Lung (tissue), 12 donors: ENCODE results near the gene AGAP1. TPM values are rescaled to one million over a fixed set of nuclear protein-coding genes. Genes with fewer than 3 reads are reported as not detected.

ENCODE experiments used
- ATAC-seq: fragments of 200-7000 bp; cut with Tn5 transposase; one replicate; pipeline ENCODE4 v1.9.1; 2020; ENCODE audit warnings: moderate number of reproducible peaks; ENCODE audit not compliant: insufficient read depth, low FRiP score
- DNase-seq, 3 donors: peaks; one replicate each; pipeline ENCODE4 v3.0.0-alpha.2; 2013 to 2017
- H3K27ac ChIP-seq, 2 donors: one replicate each; pipeline ENCODE4 v1.5.1; 2013; ENCODE audit warnings: mild to moderate bottlenecking in 2 of 2, moderate library complexity in 2 of 2, control low read depth in 1 of 2, inconsistent platforms in 1 of 2, low read depth in 1 of 2, low read length in 1 of 2
- H3K27me3 ChIP-seq, 3 donors: one replicate each; pipeline ENCODE4 v1.5.1; 2013; ENCODE audit warnings: low read length in 2 of 3; ENCODE audit not compliant: control insufficient read depth in 3 of 3, insufficient read depth in 3 of 3
- H3K36me3 ChIP-seq, 4 donors: one replicate each; pipeline ENCODE4 v1.5.1; 2013; ENCODE audit warnings: low read length in 4 of 4, mild to moderate bottlenecking in 1 of 4, moderate library complexity in 1 of 4; ENCODE audit not compliant: control insufficient read depth in 4 of 4, insufficient read depth in 4 of 4
- H3K4me1 ChIP-seq, 5 donors: one replicate each; pipeline ENCODE4 v1.5.1; 2013; ENCODE audit warnings: low read length in 5 of 5, mild to moderate bottlenecking in 2 of 5, moderate library complexity in 1 of 5; ENCODE audit not compliant: control insufficient read depth in 5 of 5, insufficient read depth in 5 of 5
- H3K4me3 ChIP-seq: one replicate; pipeline ENCODE4 v1.5.1; 2013; ENCODE audit warnings: mild to moderate bottlenecking, control low read depth, moderate library complexity
- H3K9ac ChIP-seq, 2 donors: one replicate each; pipeline ENCODE4 v1.5.1; 2013; ENCODE audit warnings: low read length in 2 of 2, control low read depth in 1 of 2; ENCODE audit not compliant: insufficient read depth in 1 of 2
- H3K9me3 ChIP-seq, 4 donors: one replicate each; pipeline ENCODE4 v1.5.1; 2013; ENCODE audit warnings: low read length in 3 of 4, mild to moderate bottlenecking in 1 of 4, moderate library complexity in 1 of 4; ENCODE audit not compliant: control insufficient read depth in 4 of 4, insufficient read depth in 3 of 4
- WGBS, 2 donors: extraction: QIAGEN DNeasy Blood & Tissue Kit; methylation state at CpG; one replicate each; pipeline ENCODE4 v1.1.7; 2013; 5-methylcytosine and 5-hydroxymethylcytosine counted together
- polyA plus RNA-seq, 2 donors: library from polyadenylated mRNA; stranded (reverse); fragments of 200-250 nt; gene quantifications; one replicate each; pipeline ENCODE4 v1.2.1, GENCODE V29; 2013
- total RNA-seq, 2 donors: library from RNA; depleted of rRNA in 1 of 2; stranded (reverse); fragments of >200 nt in 1 of 2; gene quantifications; one replicate each; pipeline ENCODE4 v1.2.1, GENCODE V29; 2014 to 2021
- TF ChIP-seq, protein P1 (sequence below): IDR thresholded peaks from 2 replicates; pipeline ENCODE4 v1.5.1; 2012; ENCODE audit warnings: mild to moderate bottlenecking; ENCODE audit errors: control extremely low read depth, extremely low read depth
- donor health status: control.
- donor health status: control.
- donor health status: Bipolar disorder and iron deficiency.
- donor health status: healthy.
- donor health status: DM: yes; HTN: yes; CAD: no.

AGAP1 gene
- total and polyA plus RNA-seq, 4 donors, result 6.6 to 39.4 (median 20.2) TPM

DNA sequence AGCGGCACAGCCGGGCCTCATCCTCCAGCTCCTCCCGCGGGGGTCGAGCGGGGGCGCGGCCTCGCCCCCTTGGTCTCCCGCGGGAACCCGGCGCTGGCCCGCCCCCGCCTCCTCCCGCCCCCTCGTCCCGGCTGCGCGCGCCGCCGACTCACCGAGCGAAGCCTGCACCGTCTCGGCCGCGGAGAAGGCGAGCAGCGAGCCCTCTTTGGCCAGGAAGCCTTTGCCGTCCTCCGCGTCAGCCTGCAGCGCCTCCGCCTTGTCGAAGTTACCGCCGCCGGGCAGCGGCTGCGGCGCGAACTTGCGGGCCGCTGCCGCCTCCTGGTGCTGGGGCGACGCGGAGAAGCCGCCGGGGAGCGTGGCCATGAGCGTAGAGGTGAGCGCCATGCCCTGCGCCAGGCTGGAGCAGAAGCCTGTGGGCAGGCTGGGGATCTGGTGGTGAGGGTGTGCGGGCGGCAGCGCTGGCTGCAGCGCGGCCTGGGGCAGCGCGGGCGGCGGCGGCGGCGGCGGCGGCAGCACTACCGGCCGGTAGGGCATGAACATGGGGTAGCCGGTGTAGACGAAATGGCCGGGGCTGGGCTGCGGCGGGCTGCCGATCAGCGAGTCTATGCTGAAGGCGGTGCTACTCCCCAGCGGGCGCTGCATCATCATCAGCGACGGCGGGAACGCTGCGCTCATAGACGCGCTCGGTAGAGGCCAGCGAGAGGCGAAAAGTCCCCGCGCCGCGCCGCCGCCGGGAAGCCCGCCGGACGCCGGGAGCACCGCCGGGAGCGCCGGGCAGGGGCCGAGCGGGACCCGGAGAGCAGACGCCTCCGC, 673.7 kb downstream of the AGAP1 start:
- no peaks in the 10 kb centered on the region for H3K36me3 ChIP-seq
- H3K4me1 ChIP-seq, result peaks cover 0 to 24% (median 22%) of the 10 kb centered on the region in 5 donors
- H3K27ac ChIP-seq, result no peak overlapping the region
- H3K9me3 ChIP-seq, result no peaks in the 10 kb centered on the region
- no peak overlapping the region for H3K9ac ChIP-seq
- peaks cover 33 to 77% (median 75%) of the 10 kb centered on the region in 3 donors for H3K27me3 ChIP-seq
- ATAC-seq (no peak), DNase-seq (peak in 2 of 3 donors; percentile 55 to 57)
- peak overlapping the region; percentile 1 for H3K4me3 ChIP-seq
- TF ChIP-seq, protein P1, sequence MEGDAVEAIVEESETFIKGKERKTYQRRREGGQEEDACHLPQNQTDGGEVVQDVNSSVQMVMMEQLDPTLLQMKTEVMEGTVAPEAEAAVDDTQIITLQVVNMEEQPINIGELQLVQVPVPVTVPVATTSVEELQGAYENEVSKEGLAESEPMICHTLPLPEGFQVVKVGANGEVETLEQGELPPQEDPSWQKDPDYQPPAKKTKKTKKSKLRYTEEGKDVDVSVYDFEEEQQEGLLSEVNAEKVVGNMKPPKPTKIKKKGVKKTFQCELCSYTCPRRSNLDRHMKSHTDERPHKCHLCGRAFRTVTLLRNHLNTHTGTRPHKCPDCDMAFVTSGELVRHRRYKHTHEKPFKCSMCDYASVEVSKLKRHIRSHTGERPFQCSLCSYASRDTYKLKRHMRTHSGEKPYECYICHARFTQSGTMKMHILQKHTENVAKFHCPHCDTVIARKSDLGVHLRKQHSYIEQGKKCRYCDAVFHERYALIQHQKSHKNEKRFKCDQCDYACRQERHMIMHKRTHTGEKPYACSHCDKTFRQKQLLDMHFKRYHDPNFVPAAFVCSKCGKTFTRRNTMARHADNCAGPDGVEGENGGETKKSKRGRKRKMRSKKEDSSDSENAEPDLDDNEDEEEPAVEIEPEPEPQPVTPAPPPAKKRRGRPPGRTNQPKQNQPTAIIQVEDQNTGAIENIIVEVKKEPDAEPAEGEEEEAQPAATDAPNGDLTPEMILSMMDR, result no peak
- WGBS, 2 donors, result 2 to 3% methylated on average over 77 to 112 of the region's 112 CpGs

DNA sequence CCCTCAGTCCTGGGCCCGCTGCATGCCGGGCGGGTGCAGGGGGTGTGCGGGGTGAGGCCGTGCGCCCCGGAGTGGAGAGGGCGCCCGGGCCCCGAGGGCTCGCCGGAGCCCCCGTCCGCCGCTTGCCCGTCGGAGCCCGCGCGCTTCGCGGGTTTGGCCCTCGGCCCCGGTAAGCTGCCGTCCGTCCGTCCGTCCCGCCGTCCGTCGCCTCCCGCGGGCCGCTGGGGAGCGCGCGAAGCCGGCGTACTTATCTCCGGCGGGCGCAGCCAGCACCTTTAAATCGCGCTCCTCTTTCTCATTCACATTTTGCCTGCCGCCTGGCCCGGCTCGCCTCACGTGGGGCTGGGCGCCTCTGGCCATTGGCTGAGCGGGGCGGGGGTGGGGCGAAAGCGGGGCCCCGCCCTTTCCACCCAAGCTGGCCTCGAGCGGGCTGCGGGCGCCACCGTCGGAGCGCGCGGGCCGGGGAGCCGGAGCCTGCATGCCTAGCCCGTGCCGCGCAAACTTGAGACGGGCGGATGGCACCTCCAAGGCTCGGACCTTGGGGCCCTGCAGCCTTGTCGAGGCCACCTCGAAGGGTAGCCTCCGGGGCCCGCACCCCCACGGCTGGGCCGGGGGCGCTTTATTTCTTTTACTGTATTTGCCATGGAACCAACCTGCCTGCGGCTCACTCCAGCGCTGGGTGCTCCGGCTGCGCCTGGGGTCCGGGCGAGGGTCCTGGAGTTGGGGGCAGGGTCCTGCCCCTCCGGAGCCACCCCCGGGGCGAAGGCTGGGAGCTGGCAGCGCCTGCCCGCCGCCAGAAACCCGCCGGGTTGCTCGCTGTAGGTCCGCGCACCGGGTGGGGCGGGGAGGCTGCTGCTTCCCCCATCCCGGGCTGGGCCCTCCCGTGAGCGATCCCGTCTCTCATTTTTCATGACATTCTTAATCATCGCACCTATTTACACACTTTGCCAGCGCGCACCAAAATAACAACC, 674.6 kb downstream of the AGAP1 start, which contains the start of gene GBX2:
Gene GBX2, minus strand, starts transcription at position 277 of the 971 bp plus-strand sequence. CDS start 415 bp downstream, outside the sequence.
- H3K9ac ChIP-seq, result no peak within 1 kb of the TSS
- TF ChIP-seq, protein P1, result no peak

DNA sequence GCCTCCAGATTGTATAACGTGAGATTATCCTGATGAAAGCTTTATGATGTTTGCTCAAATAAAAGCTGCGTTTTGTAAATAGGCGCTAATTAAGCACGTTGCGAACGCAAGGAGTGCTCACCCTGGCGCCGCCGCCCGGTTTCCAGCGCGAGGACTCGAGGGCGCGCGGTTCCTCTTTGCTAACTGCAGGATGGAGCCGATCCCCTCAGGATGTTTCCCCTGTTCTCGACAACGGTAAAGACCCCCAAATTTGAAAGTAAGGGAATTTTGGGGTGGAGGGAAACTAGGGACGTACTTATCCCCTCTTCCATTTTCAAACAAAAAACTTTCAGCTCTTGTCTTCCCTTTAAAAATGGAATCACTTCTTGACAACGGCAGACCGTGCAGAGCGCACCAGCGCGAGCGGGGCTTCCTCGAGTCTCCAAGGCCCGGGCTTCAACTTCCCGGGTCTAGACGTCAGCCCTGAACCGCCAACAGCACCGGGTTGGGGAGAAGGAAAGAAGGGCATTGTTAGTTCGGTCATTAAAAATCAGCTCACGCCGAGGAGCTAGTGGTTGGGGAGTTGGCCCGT, 675.4 kb downstream of the AGAP1 start:
- WGBS, 2 donors, result 7 to 10% methylated on average over 36 of the region's 36 CpGs
- TF ChIP-seq, protein P1, result no peak
- DNase-seq (peak in 1 of 3 donors; percentile 47), ATAC-seq (no peak)
- H3K36me3 ChIP-seq, result no peaks in the 10 kb centered on the region
- peaks cover 33 to 78% (median 75%) of the 10 kb centered on the region in 3 donors for H3K27me3 ChIP-seq
- no peak overlapping the region for H3K27ac ChIP-seq
- peaks cover 0 to 2% (median 0%) of the 10 kb centered on the region in 4 donors for H3K9me3 ChIP-seq
- H3K4me3 ChIP-seq, result no peak overlapping the region
- H3K9ac ChIP-seq, result no peak overlapping the region
- H3K4me1 ChIP-seq, result peaks cover 0 to 21% (median 14%) of the 10 kb centered on the region in 5 donors

More for the DNA sequence above, 674.6 kb downstream of the AGAP1 start, which contains the start of gene GBX2:
- ATAC-seq, result no peak
- whole genome bisulfite sequencing, 2 donors, result 3 to 5% methylated on average over 85 to 105 of the region's 105 CpGs
- Histone ChIP-seq H3K27me3 (peaks cover 39 to 75% (median 71%) of the 10 kb centered on the region in 3 donors), H3K4me1 (peaks cover 0 to 26% (median 22%) of the 10 kb centered on the region in 5 donors), H3K36me3 (no peaks in the 10 kb centered on the region), H3K27ac (no peak within 1 kb of the TSS), H3K9me3 (no peaks in the 10 kb centered on the region), H3K4me3 (peak within 1 kb of the TSS; percentile 1)
- DNase-seq, result peak; percentile 64 to 70 (median 69)
